ENCODE measurements around the gene MYBPH.

Gene MYBPH

GRCh38 chr1:203146537-203146936 is 29.1 kb downstream of the MYBPH start:
- no peak for DNase-seq

GRCh38 chr1:203146042-203146369 is 29.6 kb downstream of the MYBPH start:
- DNase-seq: no peak

GRCh38 chr1:203145321-203146041 is 30.1 kb downstream of the MYBPH start:
- no peak for DNase-seq

GRCh38 chr1:203144661-203145060 is 31.0 kb downstream of the MYBPH start:
- no peak for DNase-seq

- no peak for DNase-seq
These were observed 32.0 kb downstream of the MYBPH start for GRCh38 chr1:203143641-203144040.

GRCh38 chr1:203142684-203143408 is 32.8 kb downstream of the MYBPH start:
- no peak for DNase-seq

- DNase-seq: no peak
These were observed 33.5 kb downstream of the MYBPH start for GRCh38 chr1:203142124-203142523.

GRCh38 chr1:203140743-203141520 is 34.7 kb downstream of the MYBPH start:
- DNase-seq: no peak

GRCh38 chr1:203139976-203140475 is 35.6 kb downstream of the MYBPH start:
- no peak for DNase-seq

- no peak for DNase-seq
These were observed 37.6 kb downstream of the MYBPH start for GRCh38 chr1:203138066-203138465.

- DNase-seq: no peak
These were observed 38.3 kb downstream of the MYBPH start for GRCh38 chr1:203137324-203137723.

- no peak for DNase-seq
These were observed 39.1 kb downstream of the MYBPH start for GRCh38 chr1:203136409-203137042.

- DNase-seq: no peak
These were observed 39.9 kb downstream of the MYBPH start for GRCh38 chr1:203135636-203136305.

- DNase-seq: no peak
These were observed 41.5 kb downstream of the MYBPH start for GRCh38 chr1:203133970-203134725.

- no peak for DNase-seq
These were observed 44.0 kb downstream of the MYBPH start for GRCh38 chr1:203131548-203132200.

GRCh38 chr1:203130358-203130985 is 45.2 kb downstream of the MYBPH start:
- no peak for DNase-seq

GRCh38 chr1:203129501-203130231 is 46.0 kb downstream of the MYBPH start:
- no peak for DNase-seq

GRCh38 chr1:203128716-203129500 is 46.7 kb downstream of the MYBPH start:
- DNase-seq: no peak

GRCh38 chr1:203128431-203128715 is 47.3 kb downstream of the MYBPH start:
- DNase-seq: no peak
